ENCODE data around the gene SLF2. TPM values are rescaled to one million over a fixed set of nuclear protein-coding genes. Genes with fewer than 3 reads are reported as not detected.

SLF2 gene
- total RNA-seq, 1 donor from 2014 or later: 12.1 TPM

- no peak overlapping the region for H3K4me3 ChIP-seq (ENCODE audit: low read depth, low read length)
- peaks cover 8% of the 10 kb centered on the region for H3K36me3 ChIP-seq (ENCODE audit: control insufficient read depth, insufficient read depth, low read length)
- DNase-seq (ENCODE audit: low read depth) (no peak), FAIRE-seq (no peak)
- TF ChIP-seq CTCF (IDR thresholded peaks at IDR 0.05; ENCODE audit: insufficient read depth, low read length, severe bottlenecking): no peak
- H3K27me3 ChIP-seq (ENCODE audit: control insufficient read depth, insufficient read depth, low read length): no peaks in the 10 kb centered on the region
Measured at GRCh38 chr10:100982916-100983830, 70.4 kb downstream of the SLF2 start.

GRCh38 chr10:100983868-100984671 is 71.3 kb downstream of the SLF2 start:
- peaks cover 8% of the 10 kb centered on the region for H3K36me3 ChIP-seq (ENCODE audit: control insufficient read depth, insufficient read depth, low read length)
- no peak for TF ChIP-seq CTCF (IDR thresholded peaks at IDR 0.05; ENCODE audit: insufficient read depth, low read length, severe bottlenecking)
- DNase-seq (ENCODE audit: low read depth) (no peak), FAIRE-seq (no peak)
- no peaks in the 10 kb centered on the region for H3K27me3 ChIP-seq (ENCODE audit: control insufficient read depth, insufficient read depth, low read length)
- no peak overlapping the region for H3K4me3 ChIP-seq (ENCODE audit: low read depth, low read length)

- no peak for TF ChIP-seq CTCF (IDR thresholded peaks at IDR 0.05; ENCODE audit: insufficient read depth, low read length, severe bottlenecking)
- no peak overlapping the region for H3K4me3 ChIP-seq (ENCODE audit: low read depth, low read length)
- DNase-seq (ENCODE audit: low read depth) (no peak), FAIRE-seq (no peak)
- H3K27me3 ChIP-seq (ENCODE audit: control insufficient read depth, insufficient read depth, low read length): no peaks in the 10 kb centered on the region
- peaks cover 13% of the 10 kb centered on the region for H3K36me3 ChIP-seq (ENCODE audit: control insufficient read depth, insufficient read depth, low read length)
Measured at GRCh38 chr10:100984672-100985177, 72.0 kb downstream of the SLF2 start.

GRCh38 chr10:100985336-100985735 is 72.6 kb downstream of the SLF2 start:
- no peak overlapping the region for H3K4me3 ChIP-seq (ENCODE audit: low read depth, low read length)
- H3K27me3 ChIP-seq (ENCODE audit: control insufficient read depth, insufficient read depth, low read length): no peaks in the 10 kb centered on the region
- FAIRE-seq: no peak

GRCh38 chr10:100986623-100986951 is 73.8 kb downstream of the SLF2 start:
- FAIRE-seq (no peak), DNase-seq (ENCODE audit: low read depth) (no peak)
- peaks cover 21% of the 10 kb centered on the region for H3K36me3 ChIP-seq (ENCODE audit: control insufficient read depth, insufficient read depth, low read length)
- H3K4me3 ChIP-seq (ENCODE audit: low read depth, low read length): peak overlapping the region; percentile 89
- no peaks in the 10 kb centered on the region for H3K27me3 ChIP-seq (ENCODE audit: control insufficient read depth, insufficient read depth, low read length)
- no peak for TF ChIP-seq CTCF (IDR thresholded peaks at IDR 0.05; ENCODE audit: insufficient read depth, low read length, severe bottlenecking)

More at GRCh38 chr10:100985336-100985735, 72.6 kb downstream of the SLF2 start:
- H3K36me3 ChIP-seq (ENCODE audit: control insufficient read depth, insufficient read depth, low read length): peaks cover 14% of the 10 kb centered on the region
- no peak for DNase-seq (ENCODE audit: low read depth)
- TF ChIP-seq CTCF (IDR thresholded peaks at IDR 0.05; ENCODE audit: insufficient read depth, low read length, severe bottlenecking): no peak
